HepG2 (cell line): ENCODE results near the gene SRRM3. TPM values are rescaled to one million over a fixed set of nuclear protein-coding genes. Genes with fewer than 3 reads are reported as not detected.

Experiments
- ATAC-seq: fragments of 200-7000 bp; cut with Tn5 transposase; 3 replicates; pipeline ENCODE4 v1.9.1; 2020; ENCODE audit warnings: mild to moderate bottlenecking, moderate library complexity
- BruUV-seq: library from RNA; stranded (reverse); fragments of 400-500 nt; replicated peaks from 2 replicates; lab custom pipeline; 2021; lab: Mats Ljungman, UMichigan
- CTCF ChIA-PET: fragments of 300-600 bp; formaldehyde crosslinking; extraction: SDS; loops from one replicate; lab custom pipeline; 2021; ENCODE audit warnings: low total read pairs, inconsistent platforms, low intra/inter-chr PET ratio; lab: Yijun Ruan, JAX
- POLR2A ChIA-PET: fragments of 350-600 bp; sonication (Branson Sonifier 250); formaldehyde crosslinking; loops from one replicate; lab custom pipeline; 2020; ENCODE audit warnings: antibody characterized with exemption, inconsistent platforms; lab: Yijun Ruan, JAX
- DNase-seq: peaks from one replicate; pipeline ENCODE4 v3.0.0-alpha.2; 2015; ENCODE audit warnings: low spot score
- FAIRE-seq: peaks from 3 replicates; lab custom pipeline; 2011; peaks lifted over from hg19 to GRCh38; lab: Jason Lieb, UNC
- H2AFZ ChIP-seq: one replicate; pipeline ENCODE4 v1.6.1; 2011; ENCODE audit warnings: low read length, inconsistent platforms
- H3K27ac ChIP-seq: fragments of 300-600 bp; 3 replicates; pipeline ENCODE4 v1.8.0; 2011; ENCODE audit warnings: mixed run types, mild to moderate bottlenecking, mixed read lengths, low read length, inconsistent platforms; ENCODE audit not compliant: insufficient read depth; ENCODE audit errors: extremely low read length
- H3K27me3 ChIP-seq, 2 experiments: fragments of 200-600 bp in 1 of 2; 2 replicates in 1 of 2; 3 replicates in 1 of 2; pipeline versions ENCODE4 v1.6.0 to v1.8.0; 2011; ENCODE audit warnings: low read length in 2 of 2, mild to moderate bottlenecking in 2 of 2, moderate library complexity in 2 of 2, inconsistent platforms in 1 of 2; ENCODE audit not compliant: insufficient read depth in 2 of 2, control insufficient read depth in 1 of 2
- H3K36me3 ChIP-seq, 2 experiments: fragments of 200-600 bp in 1 of 2; replicated peaks in 1 of 2; 2 replicates in 1 of 2; 3 replicates in 1 of 2; pipeline versions ENCODE4 v1.5.1 to v1.8.0; 2011; ENCODE audit warnings: low read length in 2 of 2, inconsistent platforms in 1 of 2; ENCODE audit not compliant: insufficient read depth in 2 of 2, control insufficient read depth in 1 of 2
- H3K4me1 ChIP-seq: 2 replicates; pipeline ENCODE4 v1.5.1; 2012; ENCODE audit warnings: low read length, inconsistent platforms; ENCODE audit not compliant: insufficient read depth
- H3K4me2 ChIP-seq: 2 replicates; pipeline ENCODE4 v1.6.0; 2011; ENCODE audit warnings: low read depth, low read length, inconsistent platforms
- H3K4me3 ChIP-seq, 3 experiments: fragments of 200-600 bp in 1 of 3; sonication (generic), shearing (Covaris generic) in 1 of 3; replicated peaks in 1 of 3; 2 replicates each; pipeline ENCODE4 v1.5.1; 2011 to 2016; ENCODE audit warnings: low read length in 3 of 3, inconsistent platforms in 2 of 3, low read depth in 2 of 3, mild to moderate bottlenecking in 2 of 3, control low read depth in 1 of 3, mixed read lengths in 1 of 3; ENCODE audit not compliant: insufficient read depth in 1 of 3
- H3K79me2 ChIP-seq: one replicate; pipeline ENCODE4 v1.6.1; 2011; ENCODE audit warnings: low read length, inconsistent platforms; ENCODE audit not compliant: insufficient read depth
- H3K9ac ChIP-seq: 2 replicates; pipeline ENCODE4 v1.6.0; 2011; ENCODE audit warnings: mild to moderate bottlenecking, low read depth, low read length, inconsistent platforms; ENCODE audit not compliant: insufficient read depth
- H3K9me3 ChIP-seq: 2 replicates; pipeline ENCODE4 v1.5.1; 2012; ENCODE audit warnings: mild to moderate bottlenecking, low read length
- H4K20me1 ChIP-seq: 2 replicates; pipeline ENCODE4 v1.6.0; 2011; ENCODE audit warnings: inconsistent platforms, mild to moderate bottlenecking, low read length, moderate library complexity; ENCODE audit not compliant: insufficient read depth
- FOXK2 ChIP-seq: fragments of 450-650 bp; IDR thresholded peaks from 2 replicates; pipeline ENCODE4 v1.6.1; 2016
- GPN1 ChIP-seq: sonication (generic); formaldehyde crosslinking; IDR thresholded peaks from 2 replicates; pipeline ENCODE4 v1.5.1; 2020; ENCODE audit warnings: missing genetic modification reagents, borderline replicate concordance
- HMG20B ChIP-seq: conservative IDR thresholded peaks from 2 replicates; pipeline ENCODE4 v1.6.1; 2016; ENCODE audit warnings: missing genetic modification reagents, missing compliant biosample characterization
- RARA ChIP-seq: IDR thresholded peaks from 2 replicates; pipeline ENCODE4 v1.6.1; 2016; ENCODE audit warnings: missing genetic modification reagents, missing compliant biosample characterization
- RBM22 ChIP-seq: fragments of 200-400 bp; formaldehyde crosslinking; optimal IDR thresholded peaks from 2 replicates; pipeline ENCODE3; 2017; ENCODE audit warnings: mild to moderate bottlenecking, low read length, moderate library complexity
- SMAD1 ChIP-seq: sonication (generic); formaldehyde crosslinking; IDR thresholded peaks from 2 replicates; pipeline ENCODE4 v1.4.0; 2020; ENCODE audit warnings: missing genetic modification reagents, low read depth, mild to moderate bottlenecking, borderline replicate concordance
- STAG1 ChIP-seq: sonication (generic); formaldehyde crosslinking; IDR thresholded peaks from 2 replicates; pipeline ENCODE4 v1.4.0; 2020; ENCODE audit warnings: missing genetic modification reagents
- ZBTB8A ChIP-seq: sonication (generic); formaldehyde crosslinking; IDR thresholded peaks from 2 replicates; pipeline ENCODE4 v1.4.0; 2020; ENCODE audit warnings: mild to moderate bottlenecking, low read depth, missing genetic modification reagents, borderline replicate concordance
- ZNF121 ChIP-seq: sonication (generic); formaldehyde crosslinking; IDR thresholded peaks from 2 replicates; pipeline ENCODE4 v1.5.0; 2020; ENCODE audit warnings: mild to moderate bottlenecking, missing genetic modification reagents
- ZNF362 ChIP-seq: sonication (generic); formaldehyde crosslinking; IDR thresholded peaks from 2 replicates; pipeline ENCODE4 v1.4.0; 2020; ENCODE audit warnings: missing genetic modification reagents, mild to moderate bottlenecking, borderline replicate concordance
- ZNF709 ChIP-seq: sonication (generic); formaldehyde crosslinking; IDR thresholded peaks from 2 replicates; pipeline ENCODE4 v1.5.0; 2020; ENCODE audit warnings: mild to moderate bottlenecking, missing genetic modification reagents
- ZNF768 ChIP-seq: sonication (generic); formaldehyde crosslinking; IDR thresholded peaks from 2 replicates; pipeline ENCODE4 v1.4.0; 2020; ENCODE audit warnings: missing genetic modification reagents
- WGBS: methylation state at CpG from one replicate; pipeline ENCODE4 v1.1.6; 2017; ENCODE audit warnings: low lambda C conversion rate; 5-methylcytosine and 5-hydroxymethylcytosine counted together
- in situ Hi-C: cut with HindIII; loops from 2 replicates; pipeline ENCODE4 v1.10.0; 2017; ENCODE audit warnings: low pct_unique_long_range_greater_than_20kb; ENCODE audit not compliant: extremely low pct_ligation_motif_present
- intact Hi-C: fragments of 100-400 bp; cut with micrococcal nuclease; formaldehyde crosslinking; loops from one replicate; pipeline ENCODE4 v1.10.0; 2022; ENCODE audit not compliant: unreplicated experiment
- polyA plus RNA-seq, 8 experiments: library from polyadenylated mRNA; depleted of rRNA in 3 of 8; stranded (reverse) in 7 of 8; unstranded in 1 of 8; fragments of >200 nt; fragmentation: Illumina TruSeq in 4 of 8; extraction: Trizol in 4 of 8; gene quantifications; 2 replicates each; pipeline versions ENCODE4 v1.2.1 to v1.2.3, GENCODE V29; 2011 to 2016; ENCODE audit warnings: low read depth in 4 of 8, missing spikeins in 1 of 8, mixed read lengths in 1 of 8; ENCODE audit not compliant: insufficient read depth in 1 of 8
- total RNA-seq, 5 experiments: library from RNA; depleted of rRNA; stranded (reverse); fragments of >200 nt; fragmentation: Illumina TruSeq; extraction: Trizol; gene quantifications; 2 replicates each; pipeline ENCODE4 v1.2.3, GENCODE V29; 2016; ENCODE audit warnings: low read depth in 1 of 5
- TF ChIP-seq, protein P1 (sequence below): sonication (generic); formaldehyde crosslinking; IDR thresholded peaks from 2 replicates; pipeline ENCODE4 v1.8.0; 2022; ENCODE audit warnings: missing genetic modification reagents, mild to moderate bottlenecking, moderate library complexity, borderline replicate concordance

The SRRM3 gene
- total and polyA plus RNA-seq, 2 of the 13 experiments (the other 11 are each of a cell fraction or from before 2014, with no cell fraction given), result 0.13 to 0.54 TPM

GRCh38 chr7:76267894-76268183, 66.1 kb downstream of the SRRM3 start:
- ATAC-seq (no peak), FAIRE-seq (no peak), DNase-seq (no peak)
- Histone ChIP-seq H3K27ac (no peak overlapping the region), H4K20me1 (no peaks in the 10 kb centered on the region), H2AFZ (no peak overlapping the region), H3K4me3 (no peak overlapping the region), H3K4me2 (no peak overlapping the region), H3K27me3 (peaks cover 0 to 9% of the 10 kb centered on the region in 2 experiments; a peak in 3 of 5 replicates), H3K4me1 (peaks cover 6% of the 10 kb centered on the region), H3K36me3 (no peaks in the 10 kb centered on the region), H3K9ac (no peak overlapping the region), H3K79me2 (no peaks in the 10 kb centered on the region), H3K9me3 (no peaks in the 10 kb centered on the region)
- 31% methylated on average over 4 of the region's 4 CpGs for WGBS
- TF ChIP-seq RARA (CRISPR knock-in tag) (no peak), GPN1 (CRISPR knock-in tag) (no peak), ZNF768 (CRISPR knock-in tag) (no peak), ZBTB8A (no peak), ZNF362 (CRISPR knock-in tag) (no peak), FOXK2 (no peak), SMAD1 (CRISPR knock-in tag) (no peak), ZNF121 (CRISPR knock-in tag) (no peak), HMG20B (CRISPR knock-in tag) (no peak), ZNF709 (CRISPR knock-in tag) (no peak), RBM22 (no peak), STAG1 (CRISPR knock-in tag) (no peak)
- TF ChIP-seq, protein P1, sequence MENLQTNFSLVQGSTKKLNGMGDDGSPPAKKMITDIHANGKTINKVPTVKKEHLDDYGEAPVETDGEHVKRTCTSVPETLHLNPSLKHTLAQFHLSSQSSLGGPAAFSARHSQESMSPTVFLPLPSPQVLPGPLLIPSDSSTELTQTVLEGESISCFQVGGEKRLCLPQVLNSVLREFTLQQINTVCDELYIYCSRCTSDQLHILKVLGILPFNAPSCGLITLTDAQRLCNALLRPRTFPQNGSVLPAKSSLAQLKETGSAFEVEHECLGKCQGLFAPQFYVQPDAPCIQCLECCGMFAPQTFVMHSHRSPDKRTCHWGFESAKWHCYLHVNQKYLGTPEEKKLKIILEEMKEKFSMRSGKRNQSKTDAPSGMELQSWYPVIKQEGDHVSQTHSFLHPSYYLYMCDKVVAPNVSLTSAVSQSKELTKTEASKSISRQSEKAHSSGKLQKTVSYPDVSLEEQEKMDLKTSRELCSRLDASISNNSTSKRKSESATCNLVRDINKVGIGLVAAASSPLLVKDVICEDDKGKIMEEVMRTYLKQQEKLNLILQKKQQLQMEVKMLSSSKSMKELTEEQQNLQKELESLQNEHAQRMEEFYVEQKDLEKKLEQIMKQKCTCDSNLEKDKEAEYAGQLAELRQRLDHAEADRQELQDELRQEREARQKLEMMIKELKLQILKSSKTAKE (CRISPR knock-in tag), result no peak
- in situ Hi-C loops, result no loop called here
- ChIA-PET POLR2A (no interaction called here), CTCF (no interaction called here)
- intact Hi-C loops, result no loop called here
- no TSS peak for BruUV-seq
